HG03439 (cell line): Measurements from ENCODE around the gene ATXN2.
"Not testable (repeated sequence)": the region's sequence is repeated elsewhere in the genome, so short reads cannot be mapped to it uniquely, and the experiment has no call there.

Source experiments
- ATAC-seq: cut with Tn5 transposase; IDR thresholded peaks from one replicate; pipeline ENCODE4 v1.9.1; 2021; ENCODE audit warnings: mild to moderate bottlenecking, moderate library complexity; ENCODE audit not compliant: unreplicated experiment

Gene ATXN2

DNA sequence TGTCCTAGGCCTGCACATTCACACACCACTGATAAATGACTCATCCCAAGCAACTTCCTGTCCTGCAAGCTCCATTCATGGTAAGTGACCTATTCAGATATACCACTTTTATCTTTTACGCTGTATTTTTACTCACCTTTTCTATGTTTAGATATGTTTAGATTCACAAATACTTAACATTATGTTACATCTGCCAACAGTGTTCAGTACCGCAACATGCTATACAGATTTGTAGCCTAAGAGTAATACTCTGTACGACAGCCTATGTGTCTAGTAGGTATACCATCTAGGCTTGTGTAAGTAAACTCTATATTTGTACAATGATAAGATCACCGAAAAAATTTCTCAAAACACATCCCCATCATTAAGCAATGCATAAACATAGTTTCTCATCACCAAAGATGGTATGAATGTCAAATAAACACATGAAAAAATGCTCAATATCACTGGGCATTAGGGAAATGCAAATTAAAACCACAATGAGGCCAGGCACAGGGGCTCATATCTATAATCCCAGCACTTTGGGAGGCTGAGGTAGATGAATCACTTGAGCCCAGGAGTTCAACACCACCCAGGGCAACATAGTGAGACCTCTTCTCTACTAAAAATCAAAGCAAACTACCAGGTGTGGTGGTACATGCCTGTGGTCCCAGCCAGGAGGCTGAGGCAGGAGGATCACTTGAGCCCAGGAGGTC lies 20.7 kb downstream of the ATXN2 start:
- ATAC-seq: no peak

DNA sequence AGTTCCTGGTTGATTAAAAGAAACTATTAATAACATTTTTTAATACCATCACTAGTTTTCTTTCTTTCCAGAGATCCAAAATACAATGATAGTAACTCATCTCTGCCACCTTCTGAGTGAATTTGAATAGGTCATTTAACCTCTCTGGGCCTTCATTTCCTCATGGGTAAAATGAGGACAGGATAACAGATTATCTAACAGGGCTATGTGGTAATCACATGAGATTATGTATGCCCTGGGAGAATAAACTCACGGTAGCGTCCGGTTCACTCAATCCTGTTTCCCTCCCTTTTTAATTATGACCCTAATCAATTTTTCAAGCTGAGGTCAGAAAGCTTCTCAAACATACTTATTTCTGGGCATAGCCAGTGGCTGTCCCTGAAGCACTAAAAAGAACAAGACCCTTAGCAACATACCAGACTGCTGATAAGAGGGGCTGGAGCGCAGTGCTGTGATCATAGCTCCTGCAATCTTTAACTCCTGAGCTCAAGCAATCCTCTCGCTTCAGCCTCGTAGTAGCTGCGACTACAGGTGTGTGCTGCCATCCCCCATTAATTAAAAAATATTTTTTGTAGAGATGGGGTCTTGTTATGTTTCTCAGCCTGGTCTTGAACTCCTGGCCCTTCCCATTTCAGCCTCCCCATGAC lies 24.2 kb downstream of the ATXN2 start:
- no peak for ATAC-seq

DNA sequence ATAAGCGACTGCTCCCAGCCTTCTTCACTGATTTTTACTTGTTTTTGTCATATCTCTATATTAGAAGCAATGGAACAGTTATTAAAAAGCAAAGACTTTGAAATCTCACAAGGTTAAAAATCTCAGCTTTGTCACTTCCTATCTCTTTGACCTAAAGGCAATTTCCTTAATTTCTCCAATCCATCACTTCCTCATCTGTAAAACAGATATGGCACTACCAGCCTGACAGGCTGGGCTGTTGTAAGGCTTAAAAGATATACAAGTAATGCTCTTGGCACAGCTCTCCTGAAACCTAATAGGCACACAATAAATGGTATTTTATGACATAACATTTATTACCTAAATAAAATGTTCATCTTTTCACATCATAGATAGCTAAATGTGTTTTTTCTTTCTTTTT lies 25.6 kb downstream of the ATXN2 start:
- ATAC-seq: no peak

DNA sequence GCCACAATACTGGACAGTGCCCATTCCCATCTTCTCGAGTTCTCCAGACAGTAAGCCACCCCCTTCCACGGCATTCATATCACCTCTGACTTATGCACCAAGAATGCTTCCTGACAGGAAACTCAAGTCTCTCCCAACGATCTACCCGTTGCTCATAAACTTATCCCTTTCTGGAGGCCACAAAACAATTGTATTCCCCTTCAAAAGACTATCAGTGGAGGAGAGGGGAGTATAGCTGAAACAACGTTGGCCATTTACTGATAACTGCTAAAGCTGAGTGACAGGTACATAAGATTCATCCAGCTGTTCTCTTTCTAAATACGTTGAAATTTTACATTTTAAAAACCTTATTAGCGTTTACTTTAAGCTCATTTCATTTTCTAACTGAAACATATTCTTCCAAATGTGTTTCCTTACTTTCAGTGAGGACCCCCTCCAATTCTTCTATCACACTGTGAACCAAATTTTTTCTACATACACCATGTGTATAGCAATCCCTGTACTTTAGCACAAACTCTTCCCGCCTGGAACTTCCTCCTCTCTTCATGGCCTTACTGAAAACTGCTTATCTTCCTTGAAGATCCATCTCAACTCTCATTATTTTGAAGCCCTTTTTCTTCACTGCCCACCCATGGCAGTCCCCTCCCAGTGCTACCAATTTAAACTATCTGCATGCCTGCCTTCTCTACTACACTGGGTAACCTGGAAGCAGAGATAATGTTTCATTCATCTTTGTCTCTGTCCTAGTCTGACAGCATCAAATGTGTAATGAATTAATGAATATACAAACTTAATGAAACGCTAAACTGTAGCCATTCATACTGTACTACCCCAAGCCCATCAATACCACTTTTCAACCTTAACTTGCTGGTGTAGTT lies 28.8 kb downstream of the ATXN2 start:
- no peak for ATAC-seq

DNA sequence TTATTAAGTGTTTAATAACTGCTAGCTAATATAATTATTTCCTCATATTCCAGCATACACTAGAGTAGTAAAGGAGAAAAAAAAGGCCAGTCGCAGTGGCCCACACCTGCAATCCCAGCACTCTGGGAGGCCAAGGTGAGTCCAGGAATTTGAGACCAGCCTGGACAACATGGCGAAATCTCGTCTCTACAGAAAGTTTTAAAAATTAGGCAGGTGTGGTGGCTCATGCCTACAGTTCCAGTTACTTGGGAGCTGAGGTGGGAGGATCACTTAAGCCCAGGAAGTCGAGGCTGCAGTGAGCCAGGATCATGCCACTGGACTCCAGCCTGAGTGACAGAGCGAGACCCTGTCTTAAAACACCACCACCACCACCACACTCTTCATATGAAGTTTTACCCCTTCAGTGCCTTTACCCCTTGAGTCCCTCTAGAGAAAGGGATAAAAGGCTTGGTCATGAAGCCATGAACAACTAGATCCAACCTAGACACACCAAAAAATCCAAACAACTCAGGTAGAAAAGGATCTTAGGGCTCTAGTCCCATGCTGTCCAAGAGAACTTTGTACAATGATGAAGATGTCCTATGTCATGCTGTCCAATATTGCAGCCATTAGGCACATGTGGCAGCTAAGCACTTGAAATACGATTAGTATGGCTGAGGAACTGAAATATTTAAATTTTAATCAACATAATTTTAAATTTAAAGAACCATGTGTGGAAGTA lies 29.6 kb downstream of the ATXN2 start:
- no peak for ATAC-seq

DNA sequence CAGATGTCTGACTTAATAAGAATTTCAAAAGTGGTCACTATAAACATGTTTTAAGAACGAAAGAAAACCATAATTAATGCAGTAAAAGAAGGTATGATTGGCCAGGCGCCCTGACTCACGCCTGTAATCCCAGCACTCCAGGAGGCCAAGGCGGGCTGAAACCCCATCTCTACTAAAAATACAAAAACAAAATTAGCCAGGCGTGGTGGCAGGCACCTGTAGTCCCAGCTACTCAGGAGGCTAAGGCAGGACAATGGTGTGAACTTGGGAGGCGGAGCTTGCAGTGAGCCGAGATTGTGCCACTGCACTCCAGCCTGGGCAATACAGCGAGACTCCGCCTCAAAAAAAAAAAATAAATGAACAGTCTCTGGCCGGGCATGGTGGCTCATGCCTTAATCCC lies 38.3 kb downstream of the ATXN2 start:
- ATAC-seq: not testable (repeated sequence)

DNA sequence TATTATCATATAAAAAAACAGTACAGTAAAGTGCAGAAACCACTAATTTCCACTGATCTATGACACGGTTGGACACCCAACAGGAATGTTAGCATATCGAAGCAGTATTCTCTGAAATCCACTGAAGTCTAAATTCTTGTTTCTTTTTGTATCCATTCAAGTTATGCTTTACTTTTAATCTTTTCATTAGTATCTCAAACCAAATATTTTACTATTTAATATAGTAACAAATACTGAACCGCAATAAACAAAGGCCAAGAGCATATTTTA lies 41.1 kb downstream of the ATXN2 start:
- no peak for ATAC-seq

DNA sequence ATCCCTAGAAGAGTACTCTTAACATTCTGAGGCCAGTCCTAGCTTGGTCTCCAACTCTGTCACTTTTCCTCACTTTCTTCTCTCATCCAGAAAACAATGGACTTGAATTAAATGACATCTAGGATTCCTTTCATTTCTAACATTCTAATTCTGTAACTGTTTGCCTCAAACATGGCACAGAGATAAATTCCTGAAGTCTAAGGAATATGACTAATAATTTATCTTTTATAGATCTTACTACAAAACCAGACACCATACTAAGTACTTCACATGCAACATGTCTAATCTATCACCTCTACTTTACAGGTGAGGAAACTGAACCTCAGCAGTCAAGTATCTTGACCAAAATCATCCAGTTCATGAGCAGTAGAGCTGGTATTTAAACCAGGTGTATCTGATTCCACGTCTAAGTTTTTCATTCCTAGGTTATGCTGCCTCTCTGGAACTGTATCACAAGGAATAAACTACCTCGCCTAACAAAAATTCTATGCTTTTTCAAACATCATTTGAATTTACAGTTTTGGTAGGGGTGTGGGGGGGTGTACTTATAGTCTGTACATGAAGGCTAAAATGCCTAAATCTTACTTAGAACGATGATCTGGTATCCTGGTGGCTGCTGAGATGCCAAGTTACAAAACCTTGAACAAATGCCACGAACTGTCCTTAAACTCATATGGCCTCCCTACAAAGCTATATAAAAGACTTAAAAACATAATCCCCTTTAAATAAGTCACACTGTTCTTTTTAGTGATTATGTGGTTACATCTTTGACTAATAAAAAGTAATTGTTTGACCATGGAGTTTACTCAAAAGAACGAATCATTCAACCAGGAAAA lies 41.6 kb downstream of the ATXN2 start:
- ATAC-seq: no peak

DNA sequence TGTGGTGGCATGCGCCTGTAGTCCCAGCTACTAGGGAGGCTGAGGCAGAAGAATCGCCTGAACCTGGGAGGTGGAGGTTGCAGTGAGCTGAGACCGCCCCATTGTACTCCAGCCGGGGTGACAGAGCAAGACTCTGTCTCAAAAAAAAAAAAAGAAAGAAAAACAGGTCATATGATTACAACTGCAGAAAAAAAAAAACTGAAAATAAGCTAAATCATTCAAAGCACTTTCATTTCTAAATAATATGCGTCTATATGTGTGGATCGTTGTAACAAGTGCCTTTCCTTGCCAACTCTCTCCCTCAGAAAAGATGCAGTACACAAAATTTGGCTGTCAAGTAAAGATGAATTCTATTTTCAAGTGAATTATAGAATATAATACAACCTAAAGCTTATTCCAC lies 42.4 kb downstream of the ATXN2 start:
- ATAC-seq: no peak

DNA sequence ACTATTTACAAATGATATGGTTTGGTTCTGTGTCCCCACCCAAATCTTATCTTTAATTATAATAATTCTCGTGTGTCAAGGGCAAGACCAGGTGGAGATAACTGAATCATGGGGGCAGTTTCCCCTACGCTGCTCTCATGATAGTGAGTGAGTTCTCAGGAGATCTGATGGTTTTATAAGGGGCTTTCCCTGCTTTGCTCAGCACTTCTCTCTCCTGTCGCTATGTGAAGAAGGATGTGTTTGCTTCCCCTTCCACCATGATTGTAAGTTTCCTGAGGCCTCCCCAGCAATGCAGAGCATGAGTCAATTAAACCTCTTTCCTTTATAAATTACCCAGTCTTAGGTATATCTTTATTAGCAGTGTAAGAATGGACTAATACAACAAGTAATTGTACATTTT lies 43.8 kb downstream of the ATXN2 start:
- not testable (repeated sequence) for ATAC-seq

DNA sequence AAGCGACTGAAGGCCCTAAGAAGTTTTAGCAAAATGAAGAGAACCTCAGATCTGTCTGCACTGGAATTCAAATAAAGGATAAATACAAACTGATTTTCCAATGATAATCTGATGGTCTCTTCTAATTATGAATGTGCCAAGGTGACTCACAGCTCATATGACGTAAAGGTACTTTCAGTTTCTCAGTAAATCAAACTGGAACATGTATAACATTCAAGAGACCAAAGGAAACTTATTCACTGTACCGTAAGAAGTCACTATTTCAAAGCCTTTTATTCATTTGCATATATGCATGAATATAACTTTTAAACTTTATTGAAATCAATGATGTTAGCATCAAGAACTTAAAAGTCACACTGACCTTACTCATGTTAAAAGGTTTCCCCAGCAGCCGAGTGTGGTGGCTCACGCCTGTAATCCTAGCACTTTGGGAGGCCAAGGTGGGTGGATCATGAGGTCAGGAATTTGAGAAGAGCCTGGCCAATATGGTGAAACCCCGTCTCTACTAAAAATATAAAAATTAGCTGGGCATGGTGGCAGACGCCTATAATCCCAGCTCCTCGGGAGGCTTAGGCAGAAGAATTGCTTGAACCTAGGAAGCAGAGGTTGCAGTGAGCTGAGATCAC lies 52.2 kb downstream of the ATXN2 start:
- no peak for ATAC-seq

DNA sequence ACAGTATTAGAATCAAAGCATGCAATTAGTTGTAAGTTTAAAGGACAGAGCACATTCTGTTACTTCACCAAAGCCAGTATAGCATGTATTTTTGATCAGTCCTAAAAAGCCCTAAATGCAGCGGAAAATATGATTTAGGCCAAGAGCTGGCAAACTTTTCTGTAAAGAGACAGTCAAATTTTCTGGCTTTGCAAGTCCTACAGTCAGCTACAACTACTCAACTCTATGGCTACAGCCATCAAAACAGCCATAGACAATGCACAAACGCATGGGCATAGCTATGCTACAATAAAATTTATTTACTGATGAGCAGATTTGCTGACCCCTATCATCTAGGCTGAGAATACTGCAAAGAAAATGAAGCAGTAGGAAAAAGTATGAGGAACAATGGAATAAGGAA lies 52.9 kb downstream of the ATXN2 start:
- ATAC-seq: no peak

DNA sequence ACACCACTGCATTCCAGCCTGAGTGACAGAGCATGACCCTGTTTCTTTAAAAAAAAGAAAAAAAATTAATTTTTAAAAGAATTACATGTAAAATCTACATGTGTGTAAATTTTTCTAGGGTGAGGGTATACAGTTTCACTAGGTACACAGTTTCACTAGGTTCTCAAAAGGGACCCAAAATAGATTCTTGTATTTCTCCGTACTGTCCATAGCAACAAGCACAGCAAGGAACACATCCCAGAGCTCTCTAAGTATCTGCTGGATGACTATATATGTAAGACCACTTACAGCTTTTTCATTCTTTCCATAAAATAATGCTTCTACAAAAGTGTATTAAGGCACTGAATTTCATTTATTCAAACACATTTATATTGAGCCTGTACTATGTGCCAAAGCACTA lies 55.1 kb downstream of the ATXN2 start:
- ATAC-seq: no peak

DNA sequence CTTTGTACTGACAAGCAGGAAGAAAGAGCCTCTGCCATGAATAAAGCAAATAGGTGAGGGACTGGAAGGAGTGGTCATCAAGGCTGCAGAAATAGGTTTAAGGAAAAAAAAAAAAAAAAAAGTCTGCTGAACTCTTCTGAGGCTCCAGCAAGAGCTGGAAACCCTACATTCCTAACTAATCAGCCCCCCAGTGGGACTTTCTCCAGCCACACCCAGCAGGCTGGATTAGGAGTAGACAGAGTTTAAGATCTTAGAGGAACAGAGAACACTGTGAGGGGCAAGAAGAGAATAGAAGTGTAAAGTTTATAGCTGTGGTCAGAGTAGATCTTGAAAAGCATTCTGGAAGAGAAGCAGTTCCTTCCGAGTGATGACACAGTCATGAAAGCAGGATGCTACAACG lies 66.4 kb downstream of the ATXN2 start:
- no peak for ATAC-seq

DNA sequence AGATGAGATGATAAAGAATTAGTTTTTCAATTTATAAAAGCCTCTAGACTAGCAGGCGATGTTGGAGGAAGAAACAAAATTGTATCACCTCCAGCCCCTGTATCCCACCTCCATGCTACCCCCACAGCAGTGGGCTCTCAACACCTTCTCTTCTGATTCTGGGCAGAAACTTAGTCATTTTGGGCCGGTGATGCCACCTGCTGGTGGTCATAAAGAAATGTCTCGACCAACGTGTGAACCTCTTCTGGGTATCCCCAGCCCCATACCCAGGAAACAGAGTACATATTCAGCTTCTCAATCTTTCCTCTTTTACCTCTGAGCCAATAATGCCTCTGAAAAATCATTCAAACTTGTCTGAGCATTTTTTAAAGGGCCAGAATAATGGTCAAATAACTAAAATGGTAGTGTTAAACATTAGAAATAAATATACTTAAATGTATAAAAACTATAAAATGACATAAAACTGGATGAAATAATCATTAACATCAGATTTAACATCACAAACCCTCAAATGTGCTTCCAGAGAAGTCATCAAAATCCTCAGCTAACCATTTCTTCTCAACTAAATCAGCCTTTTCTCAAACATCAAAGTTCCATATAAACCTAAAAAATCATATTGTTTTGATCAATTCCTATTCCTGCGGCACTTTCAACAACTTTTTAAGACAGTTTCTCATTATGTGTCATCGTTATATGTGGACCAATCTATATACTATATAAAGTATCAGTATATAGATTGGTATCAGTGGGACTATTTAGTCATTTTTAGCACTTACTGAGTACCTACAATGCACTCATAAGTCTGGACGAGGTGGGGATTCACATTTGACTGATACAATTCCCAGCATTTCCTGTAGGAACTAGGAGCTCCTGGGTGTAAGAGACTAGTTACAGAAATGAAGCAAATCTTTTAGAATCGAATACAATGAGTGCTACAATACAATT lies 69.4 kb downstream of the ATXN2 start:
- no peak for ATAC-seq

DNA sequence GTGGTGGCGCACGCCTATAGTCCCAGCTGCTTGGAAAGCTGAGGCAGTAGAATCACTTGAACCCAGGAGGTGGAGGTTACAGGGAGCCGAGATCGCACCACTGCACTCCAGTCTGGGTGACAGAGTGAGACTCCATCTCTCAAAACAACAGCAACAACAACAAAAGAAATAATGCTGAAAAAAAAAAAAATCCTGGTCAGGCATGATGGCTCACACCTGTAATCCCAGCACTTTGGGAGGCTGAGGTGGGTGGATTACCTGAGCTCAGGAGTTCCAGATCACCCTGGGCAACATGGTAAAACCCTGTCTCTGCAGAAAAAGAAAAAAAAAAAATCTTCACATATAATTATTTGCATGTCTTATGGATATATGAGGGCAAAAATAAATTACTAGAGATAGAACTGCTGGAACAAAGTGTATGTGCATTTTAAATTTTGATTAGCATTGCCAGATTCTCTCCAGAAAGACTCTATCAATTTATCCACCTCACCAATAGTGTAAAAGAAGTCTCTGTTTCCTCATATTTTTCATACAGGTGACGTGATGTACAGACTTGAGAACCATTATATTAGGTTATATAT lies 75.4 kb downstream of the ATXN2 start:
- ATAC-seq: no peak

DNA sequence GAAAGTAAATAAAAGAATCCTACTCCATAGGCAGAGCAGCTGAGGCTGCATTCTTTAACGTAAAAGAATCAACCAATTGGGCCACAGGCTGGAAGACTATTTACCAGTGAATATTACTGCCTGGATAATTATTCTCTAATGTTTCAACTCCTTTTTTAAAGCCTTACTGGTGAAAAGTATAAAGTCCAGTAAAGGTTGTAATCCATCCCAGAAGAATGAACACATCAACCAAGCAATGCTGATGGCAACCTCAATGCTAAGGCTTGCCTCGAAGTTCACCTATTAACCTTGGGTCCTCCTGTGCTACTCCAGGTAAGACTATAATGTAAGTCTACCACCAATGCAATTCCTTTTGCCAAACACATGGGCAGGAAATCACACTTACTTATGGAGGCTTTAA lies 77.3 kb downstream of the ATXN2 start:
- ATAC-seq: no peak

DNA sequence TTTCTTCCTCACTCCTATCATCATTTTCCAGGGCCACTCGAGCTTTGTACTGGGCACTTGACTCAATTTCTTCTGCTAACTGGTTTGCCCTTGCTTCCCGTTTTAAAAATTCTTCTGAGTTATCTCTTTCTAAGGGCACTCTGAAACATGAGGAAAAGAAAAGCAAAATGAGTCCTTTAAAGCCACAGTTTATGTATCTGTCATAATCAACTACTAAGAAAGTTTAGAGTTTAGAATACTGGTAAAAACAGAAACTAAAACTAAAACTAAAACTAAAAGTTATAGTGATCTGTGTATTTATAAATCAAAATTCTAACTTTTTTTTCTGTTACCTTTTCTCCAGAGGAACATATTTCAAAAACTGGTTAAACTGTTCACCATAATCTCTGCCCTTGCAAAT lies 79.2 kb downstream of the ATXN2 start:
- ATAC-seq: no peak

DNA sequence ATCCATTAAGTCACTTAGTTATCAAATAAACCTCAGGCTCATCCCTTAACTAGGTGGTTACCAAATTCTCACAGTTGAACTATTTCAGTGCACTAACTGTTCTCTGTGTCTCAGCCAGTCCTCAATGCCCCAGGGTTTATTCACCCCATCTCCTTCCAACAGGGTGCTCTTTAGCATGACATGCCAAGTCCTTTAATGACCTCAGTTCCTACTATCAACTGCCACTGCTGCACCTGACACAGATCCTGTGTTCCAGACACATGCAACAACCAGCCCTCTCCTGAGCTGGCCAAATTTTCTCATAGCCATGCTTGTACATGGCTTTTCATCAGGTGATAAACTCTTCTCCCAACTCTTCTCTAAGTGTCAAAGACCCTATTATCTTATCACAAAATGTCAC lies 80.0 kb downstream of the ATXN2 start:
- ATAC-seq: no peak
